Activated CD4-positive, alpha-beta T cell treated with anti-CD3 and anti-CD28 coated beads, Interleukin-2, amount 10 ng/mL, durations not matched to agents 7 days and 5 days (primary cell): Measurements from ENCODE around the gene EVA1B. TPM values are rescaled to one million over a fixed set of nuclear protein-coding genes. Genes with fewer than 3 reads are reported as not detected.

Experiments
- CTCF ChIA-PET: fragments of 350-600 bp; sonication (Branson Sonifier 250); formaldehyde crosslinking; loops from one replicate; lab custom pipeline; 2021; ENCODE audit warnings: antibody characterized with exemption; lab: Charles Lee
- POLR2A ChIA-PET: fragments of 350-600 bp; sonication (Branson Sonifier 250); formaldehyde crosslinking; loops from one replicate; lab custom pipeline; 2021; ENCODE audit warnings: antibody characterized with exemption; lab: Charles Lee
- DNase-seq: peaks from one replicate; pipeline ENCODE4 v3.0.0-alpha.2; 2020
- H3K27ac Mint-ChIP-seq: one replicate; pipeline ENCODE4 v1.8.0; 2021; ENCODE audit warnings: mild to moderate bottlenecking, moderate library complexity, mixed read lengths
- H3K27me3 Mint-ChIP-seq: one replicate; pipeline ENCODE4 v1.8.0; 2021; ENCODE audit warnings: mixed read lengths
- H3K36me3 Mint-ChIP-seq: one replicate; pipeline ENCODE4 v1.8.0; 2021; ENCODE audit warnings: low read depth, mixed read lengths
- H3K4me1 Mint-ChIP-seq: one replicate; pipeline ENCODE4 v1.8.0; 2021; ENCODE audit warnings: mixed read lengths
- H3K4me3 Mint-ChIP-seq: one replicate; pipeline ENCODE4 v1.8.0; 2021; ENCODE audit warnings: mild to moderate bottlenecking, moderate library complexity, mixed read lengths
- H3K9me3 Mint-ChIP-seq: one replicate; pipeline ENCODE4 v1.8.0; 2021; ENCODE audit warnings: mixed read lengths
- total RNA-seq, 2 experiments: library from RNA; stranded (reverse); gene quantifications; one replicate each; pipeline ENCODE4 v1.2.3, GENCODE V29; 2021

EVA1B gene
- total RNA-seq, 2 experiments from 2014 or later: 7.3 to 9.3 TPM

GRCh38 chr1:36343651-36344394, 20.4 kb upstream of the EVA1B start:
- peaks cover 31% of the 10 kb centered on the region for H3K36me3 Mint-ChIP-seq
- no peaks in the 10 kb centered on the region for H3K9me3 Mint-ChIP-seq
- CTCF ChIA-PET: interaction anchor here (0.6 to 2.5 kb wide), 7 partner anchors 8 to 76 kb away, joined by 4 to 15 read pairs (median 9); partner anchors contain the start of gene EVA1B
- H3K4me3 Mint-ChIP-seq: no peak overlapping the region
- H3K27ac Mint-ChIP-seq: no peak overlapping the region
- peaks cover 10% of the 10 kb centered on the region for H3K4me1 Mint-ChIP-seq
- no peaks in the 10 kb centered on the region for H3K27me3 Mint-ChIP-seq
- POLR2A ChIA-PET: no interaction called here
- no peak for DNase-seq

GRCh38 chr1:36342426-36343185, 19.2 kb upstream of the EVA1B start:
- ChIA-PET CTCF (interaction anchor here (0.6 to 2.5 kb wide), 22 partner anchors 9 to 193 kb away, joined by 3 to 15 read pairs (median 4); partner anchors contain the start of genes EVA1B, MRPS15 and TRAPPC3), POLR2A (no interaction called here)
- Mint-ChIP-seq H3K9me3 (no peaks in the 10 kb centered on the region), H3K4me3 (no peak overlapping the region), H3K27me3 (no peaks in the 10 kb centered on the region), H3K4me1 (peaks cover 21% of the 10 kb centered on the region), H3K27ac (peak overlapping the region; percentile 66), H3K36me3 (peaks cover 22% of the 10 kb centered on the region)
- peak; percentile 64 for DNase-seq

GRCh38 chr1:36341626-36342320, 18.3 kb upstream of the EVA1B start:
- DNase-seq: no peak
- POLR2A ChIA-PET: interaction anchor here (0.6 kb wide), 1 partner anchor 27 kb away, joined by 3 read pairs; no protein-coding TSS in a partner anchor
- Mint-ChIP-seq H3K27ac (no peak overlapping the region), H3K27me3 (no peaks in the 10 kb centered on the region), H3K36me3 (peaks cover 15% of the 10 kb centered on the region), H3K4me1 (peaks cover 21% of the 10 kb centered on the region), H3K4me3 (no peak overlapping the region), H3K9me3 (no peaks in the 10 kb centered on the region)
- CTCF ChIA-PET: interaction anchor here (0.6 to 2.5 kb wide), 21 partner anchors 10 to 192 kb away, joined by 3 to 15 read pairs (median 4); partner anchors contain the start of genes EVA1B, MRPS15 and TRAPPC3

- H3K9me3 Mint-ChIP-seq: no peaks in the 10 kb centered on the region
- no peaks in the 10 kb centered on the region for H3K27me3 Mint-ChIP-seq
- no peak overlapping the region for H3K27ac Mint-ChIP-seq
- CTCF ChIA-PET: interaction anchor here (2.0 kb wide), 1 partner anchor 11 kb away, joined by 5 read pairs; no protein-coding TSS in a partner anchor
- peaks cover 21% of the 10 kb centered on the region for H3K4me1 Mint-ChIP-seq
- POLR2A ChIA-PET: no interaction called here
- no peak overlapping the region for H3K4me3 Mint-ChIP-seq
- no peak for DNase-seq
- H3K36me3 Mint-ChIP-seq: peaks cover 10% of the 10 kb centered on the region
Observed at GRCh38 chr1:36339615-36340014, 16.2 kb upstream of the EVA1B start.

GRCh38 chr1:36339215-36339614, 15.8 kb upstream of the EVA1B start:
- Mint-ChIP-seq H3K4me3 (no peak overlapping the region), H3K9me3 (no peaks in the 10 kb centered on the region), H3K4me1 (peaks cover 21% of the 10 kb centered on the region), H3K27ac (no peak overlapping the region), H3K27me3 (no peaks in the 10 kb centered on the region), H3K36me3 (peaks cover 6% of the 10 kb centered on the region)
- ChIA-PET CTCF (interaction anchor here (2.0 kb wide), 1 partner anchor 11 kb away, joined by 5 read pairs; no protein-coding TSS in a partner anchor), POLR2A (no interaction called here)
- no peak for DNase-seq

- Mint-ChIP-seq H3K27ac (no peak overlapping the region), H3K27me3 (no peaks in the 10 kb centered on the region), H3K9me3 (no peaks in the 10 kb centered on the region), H3K4me1 (peaks cover 21% of the 10 kb centered on the region), H3K4me3 (no peak overlapping the region), H3K36me3 (peaks cover 6% of the 10 kb centered on the region)
- DNase-seq: no peak
- POLR2A ChIA-PET: no interaction called here
- CTCF ChIA-PET: interaction anchor here (2.0 kb wide), 1 partner anchor 13 kb away, joined by 5 read pairs; no protein-coding TSS in a partner anchor
Observed at GRCh38 chr1:36337830-36338229, 14.4 kb upstream of the EVA1B start.

- no peak overlapping the region for H3K27ac Mint-ChIP-seq
- ChIA-PET POLR2A (no interaction called here), CTCF (no interaction called here)
- no peaks in the 10 kb centered on the region for H3K9me3 Mint-ChIP-seq
- peaks cover 26% of the 10 kb centered on the region for H3K27me3 Mint-ChIP-seq
- peaks cover 30% of the 10 kb centered on the region for H3K4me1 Mint-ChIP-seq
- H3K4me3 Mint-ChIP-seq: no peak overlapping the region
- no peaks in the 10 kb centered on the region for H3K36me3 Mint-ChIP-seq
- DNase-seq: no peak
Observed at GRCh38 chr1:36330940-36331339, 7.5 kb upstream of the EVA1B start.

- H3K4me3 Mint-ChIP-seq: no peak overlapping the region
- CTCF ChIA-PET: interaction anchor here (0.6 to 1.4 kb wide), 2 partner anchors 13 to 136 kb away, joined by 3 to 5 read pairs; no protein-coding TSS in a partner anchor
- DNase-seq: no peak
- H3K4me1 Mint-ChIP-seq: peaks cover 32% of the 10 kb centered on the region
- H3K36me3 Mint-ChIP-seq: no peaks in the 10 kb centered on the region
- peaks cover 30% of the 10 kb centered on the region for H3K27me3 Mint-ChIP-seq
- POLR2A ChIA-PET: no interaction called here
- H3K27ac Mint-ChIP-seq: no peak overlapping the region
- no peaks in the 10 kb centered on the region for H3K9me3 Mint-ChIP-seq
Observed at GRCh38 chr1:36329817-36330216, 6.4 kb upstream of the EVA1B start.

GRCh38 chr1:36328713-36329112, 5.3 kb upstream of the EVA1B start:
- DNase-seq: no peak
- ChIA-PET POLR2A (no interaction called here), CTCF (interaction anchor here (1.4 kb wide), 1 partner anchor 14 kb away, joined by 5 read pairs; no protein-coding TSS in a partner anchor)

GRCh38 chr1:36328088-36328480, 4.6 kb upstream of the EVA1B start:
- CTCF ChIA-PET: no interaction called here
- H3K4me1 Mint-ChIP-seq: peaks cover 42% of the 10 kb centered on the region
- H3K4me3 Mint-ChIP-seq: no peak overlapping the region
- no peaks in the 10 kb centered on the region for H3K9me3 Mint-ChIP-seq
- POLR2A ChIA-PET: no interaction called here
- peaks cover 36% of the 10 kb centered on the region for H3K27me3 Mint-ChIP-seq
- no peak for DNase-seq
- no peaks in the 10 kb centered on the region for H3K36me3 Mint-ChIP-seq
- H3K27ac Mint-ChIP-seq: no peak overlapping the region

More at GRCh38 chr1:36328713-36329112, 5.3 kb upstream of the EVA1B start:
- H3K27ac Mint-ChIP-seq: no peak overlapping the region
- no peaks in the 10 kb centered on the region for H3K36me3 Mint-ChIP-seq
- no peak overlapping the region for H3K4me3 Mint-ChIP-seq
- H3K4me1 Mint-ChIP-seq: peaks cover 42% of the 10 kb centered on the region
- no peaks in the 10 kb centered on the region for H3K9me3 Mint-ChIP-seq
- peaks cover 36% of the 10 kb centered on the region for H3K27me3 Mint-ChIP-seq

- peaks cover 45% of the 10 kb centered on the region for H3K4me1 Mint-ChIP-seq
- CTCF ChIA-PET: interaction anchor here (0.5 to 0.9 kb wide), 3 partner anchors 15 to 85 kb away, joined by 3 read pairs; no protein-coding TSS in a partner anchor
- DNase-seq: no peak
- no peak overlapping the region for H3K27ac Mint-ChIP-seq
- H3K27me3 Mint-ChIP-seq: peaks cover 33% of the 10 kb centered on the region
- H3K36me3 Mint-ChIP-seq: no peaks in the 10 kb centered on the region
- POLR2A ChIA-PET: no interaction called here
- H3K9me3 Mint-ChIP-seq: no peaks in the 10 kb centered on the region
- H3K4me3 Mint-ChIP-seq: no peak overlapping the region
Observed at GRCh38 chr1:36327421-36328087, 4.1 kb upstream of the EVA1B start.

GRCh38 chr1:36326499-36326898, 3.1 kb upstream of the EVA1B start:
- Mint-ChIP-seq H3K4me1 (peaks cover 48% of the 10 kb centered on the region), H3K9me3 (no peaks in the 10 kb centered on the region), H3K27ac (no peak overlapping the region), H3K4me3 (no peak overlapping the region), H3K27me3 (peaks cover 24% of the 10 kb centered on the region), H3K36me3 (no peaks in the 10 kb centered on the region)
- no peak for DNase-seq
- ChIA-PET POLR2A (no interaction called here), CTCF (interaction anchor here (0.7 to 0.9 kb wide), 2 partner anchors 15 to 41 kb away, joined by 3 read pairs; no protein-coding TSS in a partner anchor)
